ENCODE data around the gene ADAM8. TPM values are rescaled to one million over a fixed set of nuclear protein-coding genes. Genes with fewer than 3 reads are reported as not detected.

Gene ADAM8
- total RNA-seq, 2 donors from 2014 or later: 3.4 to 4.6 TPM

- 30 to 58% methylated on average over 11 to 19 of the region's 19 CpGs for WGBS, 2 donors
- Histone ChIP-seq H3K9me3 (no peaks in the 10 kb centered on the region), H3K4me3 (no peak overlapping the region), H3K27me3 (no peaks in the 10 kb centered on the region), H3K36me3 (replicated peaks in 1 of 2; ENCODE audit: insufficient read depth in 1 of 2, low read depth in 2 of 2) (peaks cover 13 to 19% of the 10 kb centered on the region in 2 donors), H3K27ac (peak overlapping the region; percentile 25 to 84 (median 57)), H3K4me1 (peaks cover 38% of the 10 kb centered on the region)
- DNase-seq: peak; percentile 74 to 92 (median 83)
- TF ChIP-seq CTCF (IDR thresholded peaks at IDR 0.05) (no peak), POLR2A (IDR thresholded peaks at IDR 0.05) (peak in 1 of 3 donors; percentile 36)
- peak; percentile 85 for ATAC-seq
- intact Hi-C loops (cut with DNase I): no loop called here
Observed at GRCh38 chr10:133278577-133279265, 2.1 kb upstream of the ADAM8 start.

- peak; percentile 15 for ATAC-seq
- Histone ChIP-seq H3K9me3 (no peaks in the 10 kb centered on the region), H3K36me3 (replicated peaks in 1 of 2; ENCODE audit: insufficient read depth in 1 of 2, low read depth in 2 of 2) (peaks cover 9 to 16% of the 10 kb centered on the region in 2 donors), H3K27me3 (no peaks in the 10 kb centered on the region), H3K4me3 (no peak overlapping the region), H3K27ac (peak overlapping the region; percentile 25 to 84 (median 57)), H3K4me1 (peaks cover 38% of the 10 kb centered on the region)
- intact Hi-C loops (cut with DNase I): no loop called here
- peak in 3 of 4 donors; percentile 43 to 67 (median 48) for DNase-seq
- no peak for TF ChIP-seq CTCF (IDR thresholded peaks at IDR 0.05)
- no peak for TF ChIP-seq POLR2A (IDR thresholded peaks at IDR 0.05)
- 36 to 54% methylated on average over 8 to 12 of the region's 12 CpGs for WGBS, 2 donors
Observed at GRCh38 chr10:133277993-133278576, 1.4 kb upstream of the ADAM8 start.

- intact Hi-C loops (cut with DNase I): no loop called here
- WGBS, 2 donors: 72 to 73% methylated on average over 11 to 22 of the region's 25 CpGs
- H3K36me3 ChIP-seq (replicated peaks in 1 of 2; ENCODE audit: insufficient read depth in 1 of 2, low read depth in 2 of 2): peaks cover 3 to 9% of the 10 kb centered on the region in 2 donors
- peak overlapping the region in 3 of 4 donors; percentile 25 to 84 (median 67) for H3K27ac ChIP-seq
- H3K4me1 ChIP-seq: peaks cover 38% of the 10 kb centered on the region
- ATAC-seq (no peak), DNase-seq (no peak)
- TF ChIP-seq POLR2A (IDR thresholded peaks at IDR 0.05) (no peak), CTCF (IDR thresholded peaks at IDR 0.05) (no peak)
- H3K9me3 ChIP-seq: no peaks in the 10 kb centered on the region
- no peaks in the 10 kb centered on the region for H3K27me3 ChIP-seq
- no peak overlapping the region for H3K4me3 ChIP-seq
Observed at GRCh38 chr10:133277277-133277992, 767 bp upstream of the ADAM8 start.

- WGBS, 2 donors: 65 to 68% methylated on average over 6 of the region's 6 CpGs
- ATAC-seq (no peak), DNase-seq (no peak)
- H3K4me3 ChIP-seq: no peak overlapping the region
- H3K36me3 ChIP-seq (replicated peaks in 1 of 2; ENCODE audit: insufficient read depth in 1 of 2, low read depth in 2 of 2): peaks cover 0 to 3% of the 10 kb centered on the region in 2 donors
- H3K27ac ChIP-seq: no peak overlapping the region
- peaks cover 38% of the 10 kb centered on the region for H3K4me1 ChIP-seq
- no peaks in the 10 kb centered on the region for H3K27me3 ChIP-seq
- TF ChIP-seq POLR2A (IDR thresholded peaks at IDR 0.05) (no peak), CTCF (IDR thresholded peaks at IDR 0.05) (no peak)
- intact Hi-C loops (cut with DNase I): no loop called here
- no peaks in the 10 kb centered on the region for H3K9me3 ChIP-seq
Observed at GRCh38 chr10:133276100-133276434, 601 bp downstream of the ADAM8 start.

All from body of pancreas (tissue), 4 donors.